ENCODE data around the gene ANKRD10.

Gene ANKRD10

DNA sequence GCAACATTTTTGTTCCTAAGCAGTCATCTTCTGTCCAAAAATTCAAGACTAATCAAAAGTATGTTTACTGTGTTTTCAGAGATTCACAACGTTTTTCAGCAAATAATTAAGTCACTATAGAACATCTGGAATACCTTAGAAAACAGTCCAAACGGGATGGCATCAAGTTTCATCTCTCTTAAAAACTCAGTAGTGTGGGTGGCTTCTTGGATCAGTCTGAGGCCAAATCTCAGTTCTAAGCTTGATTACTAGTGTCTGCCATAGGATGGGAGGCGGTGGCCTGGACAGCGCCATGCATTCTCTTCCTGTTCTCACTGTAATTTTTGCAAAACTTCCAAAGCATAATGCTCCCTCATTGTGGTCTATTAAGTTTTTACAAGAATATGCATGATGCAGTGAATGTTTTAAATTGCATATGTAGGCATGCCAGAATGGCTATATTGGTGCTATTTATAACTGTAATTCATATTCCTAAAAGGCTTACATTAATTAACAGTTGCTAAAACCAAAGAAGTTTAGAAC is 37.1 kb downstream of the ANKRD10 start:
- DNase-seq, result no peak
- Mint-ChIP-seq H3K4me1 (peaks cover 0 to 10% of the 10 kb centered on the region in 2 donors), H3K4me3 (no peak overlapping the region), H3K27me3 (peaks cover 5 to 8% of the 10 kb centered on the region in 2 donors), H3K36me3 (peaks cover 18% of the 10 kb centered on the region in 2 donors), H3K27ac (no peak overlapping the region), H3K9me3 (no peaks in the 10 kb centered on the region)
- ATAC-seq (replicated peaks), result no peak

DNA sequence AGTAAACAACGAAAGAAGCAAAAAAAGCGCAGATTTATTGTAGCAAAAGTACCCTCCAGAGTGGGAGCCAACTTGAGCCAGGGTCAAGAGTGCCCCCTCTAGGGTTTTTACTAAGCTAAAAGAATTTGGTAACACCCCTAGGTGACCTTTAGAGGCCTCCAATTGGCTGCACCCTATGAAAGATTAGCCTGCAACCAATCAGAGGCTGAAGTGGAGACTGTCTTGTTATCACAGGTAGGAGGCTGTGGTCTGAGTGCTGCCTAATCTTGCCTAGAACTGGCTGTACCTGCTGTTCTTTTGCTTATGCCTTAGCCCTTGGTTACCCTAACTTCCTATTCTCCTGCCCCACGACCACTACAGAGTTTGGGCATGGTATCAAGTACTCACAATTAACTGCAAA is 38.3 kb downstream of the ANKRD10 start:
- peaks cover 0 to 8% of the 10 kb centered on the region in 2 donors for H3K4me1 Mint-ChIP-seq
- no peak for DNase-seq
- no peak overlapping the region for H3K4me3 Mint-ChIP-seq
- H3K27me3 Mint-ChIP-seq, result peaks cover 5 to 9% of the 10 kb centered on the region in 2 donors
- H3K27ac Mint-ChIP-seq, result no peak overlapping the region
- H3K36me3 Mint-ChIP-seq, result peaks cover 12 to 14% of the 10 kb centered on the region in 2 donors
- ATAC-seq (replicated peaks), result peak; percentile 30 to 42
- H3K9me3 Mint-ChIP-seq, result no peaks in the 10 kb centered on the region

GRCh38 chr13:110875241-110875640 is 39.6 kb downstream of the ANKRD10 start:
- Mint-ChIP-seq H3K36me3 (peaks cover 8 to 9% of the 10 kb centered on the region in 2 donors), H3K4me3 (peak overlapping the region; percentile 76 to 78), H3K27ac (no peak overlapping the region), H3K27me3 (peaks cover 19% of the 10 kb centered on the region in 2 donors), H3K9me3 (no peaks in the 10 kb centered on the region), H3K4me1 (peaks cover 0 to 8% of the 10 kb centered on the region in 2 donors)
- ATAC-seq (replicated peaks), result peak; percentile 55 to 68
- no peak for DNase-seq

GRCh38 chr13:110874508-110874960 is 40.3 kb downstream of the ANKRD10 start:
- Mint-ChIP-seq H3K27ac (peak overlapping the region; percentile 49), H3K4me3 (peak overlapping the region; percentile 76 to 78), H3K36me3 (peaks cover 4 to 6% of the 10 kb centered on the region in 2 donors), H3K4me1 (peaks cover 3 to 8% of the 10 kb centered on the region in 2 donors), H3K9me3 (no peaks in the 10 kb centered on the region), H3K27me3 (peaks cover 23 to 26% of the 10 kb centered on the region in 2 donors)
- DNase-seq (no peak), ATAC-seq (replicated peaks) (peak; percentile 65 to 69)

DNA sequence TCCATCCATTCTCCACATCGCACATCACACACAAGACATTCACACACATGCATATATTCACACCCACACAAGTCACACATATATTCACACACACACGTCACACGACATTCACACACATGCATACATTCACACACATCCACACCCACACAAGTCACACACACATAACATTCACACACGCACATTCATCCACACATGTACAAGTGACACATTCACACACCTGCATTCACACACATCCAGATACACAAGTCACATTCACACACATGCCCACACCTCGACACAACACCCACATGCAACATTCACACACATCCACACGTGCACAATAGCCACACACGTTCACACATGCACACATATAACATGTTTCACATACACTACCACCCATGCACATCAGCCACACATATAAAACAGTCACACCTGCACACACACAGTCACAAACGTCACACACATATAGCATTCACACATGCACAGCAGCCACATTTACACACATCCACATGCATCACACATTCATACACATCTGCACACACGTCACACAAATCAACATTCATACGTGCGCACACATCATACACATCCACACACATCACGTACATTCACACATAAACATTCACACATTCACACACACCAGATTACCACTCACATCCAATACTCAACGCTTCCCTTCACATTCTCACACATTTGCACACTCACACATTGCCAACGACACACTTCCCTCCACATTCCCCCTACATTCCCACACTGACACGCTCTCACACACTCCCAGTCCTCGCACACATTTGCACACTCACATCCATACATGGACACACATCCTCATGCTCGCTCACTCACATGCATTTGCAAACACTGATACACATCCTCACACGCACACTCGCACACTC is 41.0 kb downstream of the ANKRD10 start:
- H3K4me3 Mint-ChIP-seq, result no peak overlapping the region
- ATAC-seq (replicated peaks) (no peak), DNase-seq (no peak)
- H3K9me3 Mint-ChIP-seq, result no peaks in the 10 kb centered on the region
- H3K4me1 Mint-ChIP-seq, result peaks cover 5 to 8% of the 10 kb centered on the region in 2 donors
- H3K27me3 Mint-ChIP-seq, result peaks cover 26 to 32% of the 10 kb centered on the region in 2 donors
- no peak overlapping the region for H3K27ac Mint-ChIP-seq
- peaks cover 4 to 6% of the 10 kb centered on the region in 2 donors for H3K36me3 Mint-ChIP-seq

DNA sequence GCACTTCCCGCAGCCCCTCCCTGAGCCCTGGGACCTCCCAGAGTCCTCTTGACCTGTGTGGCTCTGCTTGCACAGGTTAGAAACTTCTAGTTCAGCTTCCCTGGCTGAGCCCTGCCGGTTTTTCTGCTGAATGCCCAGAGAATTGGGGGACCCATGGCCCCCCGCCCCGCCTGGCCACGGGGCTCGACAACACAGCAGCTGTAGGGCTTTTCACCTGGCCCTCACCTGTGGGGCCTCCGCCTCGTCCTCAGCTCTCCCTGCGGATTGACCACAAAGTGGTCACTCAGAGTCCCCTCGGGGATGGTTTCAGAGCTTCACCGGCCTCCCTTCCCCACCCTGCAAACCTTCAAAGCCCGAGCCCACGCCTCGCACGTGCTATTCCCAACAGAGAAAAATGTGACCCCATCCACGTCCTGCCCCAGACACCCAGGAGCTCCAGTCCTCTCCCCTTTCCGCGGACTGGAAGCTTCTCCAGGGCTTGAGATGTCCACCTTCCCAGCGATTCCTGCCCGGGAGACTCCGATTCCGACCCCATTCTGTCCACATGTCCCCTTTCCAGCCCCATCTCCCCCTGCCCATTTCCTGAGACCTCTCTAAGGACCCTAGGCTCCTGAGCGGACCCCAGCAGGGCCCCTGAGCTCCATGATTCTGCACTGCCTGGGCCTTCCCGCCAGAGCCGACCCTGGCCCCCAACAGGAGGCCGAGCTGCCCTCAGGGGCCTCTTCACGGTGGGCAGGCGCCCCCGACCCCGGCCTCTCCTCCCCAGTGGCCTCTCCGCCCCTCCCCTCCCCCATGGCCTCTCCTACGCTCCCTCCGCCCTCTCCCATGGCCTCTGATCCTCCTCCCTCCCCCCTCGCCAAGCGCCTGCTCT is 41.9 kb downstream of the ANKRD10 start:
- DNase-seq (no peak), ATAC-seq (replicated peaks) (no peak)
- no peak overlapping the region for H3K4me3 Mint-ChIP-seq

GRCh38 chr13:110872034-110872767 is 42.7 kb downstream of the ANKRD10 start:
- no peak for ATAC-seq (replicated peaks)
- H3K27ac Mint-ChIP-seq, result no peak overlapping the region
- peaks cover 5 to 8% of the 10 kb centered on the region in 2 donors for H3K4me1 Mint-ChIP-seq
- DNase-seq, result no peak
- peaks cover 0 to under 1% of the 10 kb centered on the region in 2 donors for H3K36me3 Mint-ChIP-seq
- peaks cover 38 to 40% of the 10 kb centered on the region in 2 donors for H3K27me3 Mint-ChIP-seq
- H3K9me3 Mint-ChIP-seq, result no peaks in the 10 kb centered on the region
- H3K4me3 Mint-ChIP-seq, result no peak overlapping the region

More for the DNA sequence above, 41.9 kb downstream of the ANKRD10 start:
- Mint-ChIP-seq H3K36me3 (peaks cover 0 to 3% of the 10 kb centered on the region in 2 donors), H3K27ac (no peak overlapping the region), H3K9me3 (no peaks in the 10 kb centered on the region), H3K4me1 (peaks cover 5 to 8% of the 10 kb centered on the region in 2 donors), H3K27me3 (peaks cover 31 to 32% of the 10 kb centered on the region in 2 donors)

- peak overlapping the region in 1 of 2 donors; percentile 4 for H3K4me3 Mint-ChIP-seq
- ATAC-seq (replicated peaks) (peak; percentile 15 to 27), DNase-seq (no peak)
- H3K4me1 Mint-ChIP-seq, result peaks cover 4 to 5% of the 10 kb centered on the region in 2 donors
- no peaks in the 10 kb centered on the region for H3K9me3 Mint-ChIP-seq
- H3K36me3 Mint-ChIP-seq, result no peaks in the 10 kb centered on the region
- H3K27ac Mint-ChIP-seq, result no peak overlapping the region
- peaks cover 54 to 60% of the 10 kb centered on the region in 2 donors for H3K27me3 Mint-ChIP-seq
Observed at GRCh38 chr13:110869805-110870706, 44.8 kb downstream of the ANKRD10 start.

DNA sequence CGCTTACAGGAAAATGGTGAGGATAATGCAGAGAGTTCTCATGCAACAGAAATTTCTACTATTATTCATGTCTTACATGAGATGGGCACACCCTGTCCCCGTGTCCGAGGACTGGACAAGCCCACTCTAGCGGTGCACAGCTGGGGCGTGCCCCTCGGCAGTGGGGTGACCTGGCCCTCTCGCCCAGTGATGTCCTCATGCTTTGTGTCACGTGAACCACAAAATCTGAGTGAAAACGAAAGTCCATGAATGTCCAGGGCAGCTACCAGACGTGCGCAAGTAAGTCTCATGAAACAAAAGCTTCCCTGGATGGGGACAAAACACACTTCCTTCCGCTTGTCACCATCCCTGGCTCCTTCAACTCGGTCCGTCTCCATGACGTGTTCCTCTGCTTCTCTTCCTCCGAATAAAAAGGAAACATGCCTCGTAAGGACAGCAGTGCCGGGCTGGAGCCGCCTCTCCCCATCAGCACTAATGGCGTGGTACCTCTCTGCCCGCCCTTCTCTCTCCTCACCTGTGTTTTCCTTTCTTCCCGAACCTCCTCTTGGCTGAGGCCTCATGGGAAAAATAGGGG is 45.6 kb downstream of the ANKRD10 start:
- DNase-seq (no peak), ATAC-seq (replicated peaks) (no peak)
- Mint-ChIP-seq H3K9me3 (no peaks in the 10 kb centered on the region), H3K27ac (no peak overlapping the region), H3K4me1 (peaks cover 0 to 5% of the 10 kb centered on the region in 2 donors), H3K36me3 (no peaks in the 10 kb centered on the region), H3K27me3 (peaks cover 58 to 63% of the 10 kb centered on the region in 2 donors), H3K4me3 (peak overlapping the region in 1 of 2 donors; percentile 4)

DNA sequence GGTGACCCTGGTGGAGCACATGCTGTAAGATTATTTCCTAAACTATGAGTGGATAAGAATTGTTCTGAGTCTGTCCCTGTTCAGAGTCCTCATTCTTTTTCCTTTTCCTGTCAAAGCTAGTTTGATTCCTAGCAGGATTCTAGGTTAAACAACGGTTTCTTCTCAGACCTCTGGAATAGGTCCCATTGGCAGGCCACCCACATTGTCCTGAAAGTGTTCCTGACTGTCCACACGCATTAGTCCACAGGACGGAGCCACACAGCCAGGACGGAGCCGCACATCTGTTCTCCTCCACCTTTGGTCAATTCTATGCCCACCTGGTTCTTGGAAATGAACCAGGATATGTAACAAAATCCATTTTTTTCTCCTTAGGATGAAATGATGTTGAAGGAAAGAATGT is 46.1 kb downstream of the ANKRD10 start:
- Mint-ChIP-seq H3K36me3 (no peaks in the 10 kb centered on the region), H3K27me3 (peaks cover 60 to 64% of the 10 kb centered on the region in 2 donors), H3K4me3 (no peak overlapping the region), H3K9me3 (no peaks in the 10 kb centered on the region), H3K4me1 (peaks cover 0 to 5% of the 10 kb centered on the region in 2 donors), H3K27ac (no peak overlapping the region)
- DNase-seq (no peak), ATAC-seq (replicated peaks) (no peak)

DNA sequence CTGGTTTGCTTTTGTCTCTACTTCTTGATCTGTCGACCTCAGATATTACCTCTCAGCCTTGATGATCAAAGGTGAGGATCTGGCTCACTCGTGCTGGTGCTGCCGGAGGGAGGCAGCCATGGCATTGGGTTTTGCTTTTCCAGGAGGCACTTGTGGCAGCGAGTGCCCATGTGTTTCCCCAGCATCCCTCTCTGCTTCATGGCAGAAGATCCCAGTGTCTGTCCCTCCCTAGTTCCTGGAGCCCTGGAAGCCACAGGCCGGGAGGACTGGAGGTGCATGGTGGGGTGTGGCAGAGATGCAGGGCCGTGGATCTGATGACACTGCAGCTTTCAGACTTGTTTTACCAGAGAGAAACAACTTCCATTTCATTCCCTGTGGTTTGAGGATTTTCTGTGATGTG is 47.5 kb downstream of the ANKRD10 start:
- Mint-ChIP-seq H3K36me3 (no peaks in the 10 kb centered on the region), H3K4me3 (no peak overlapping the region), H3K9me3 (no peaks in the 10 kb centered on the region), H3K27ac (no peak overlapping the region), H3K27me3 (peaks cover 62 to 71% of the 10 kb centered on the region in 2 donors), H3K4me1 (peaks cover 0 to 5% of the 10 kb centered on the region in 2 donors)
- DNase-seq, result no peak
- ATAC-seq (replicated peaks), result no peak

DNA sequence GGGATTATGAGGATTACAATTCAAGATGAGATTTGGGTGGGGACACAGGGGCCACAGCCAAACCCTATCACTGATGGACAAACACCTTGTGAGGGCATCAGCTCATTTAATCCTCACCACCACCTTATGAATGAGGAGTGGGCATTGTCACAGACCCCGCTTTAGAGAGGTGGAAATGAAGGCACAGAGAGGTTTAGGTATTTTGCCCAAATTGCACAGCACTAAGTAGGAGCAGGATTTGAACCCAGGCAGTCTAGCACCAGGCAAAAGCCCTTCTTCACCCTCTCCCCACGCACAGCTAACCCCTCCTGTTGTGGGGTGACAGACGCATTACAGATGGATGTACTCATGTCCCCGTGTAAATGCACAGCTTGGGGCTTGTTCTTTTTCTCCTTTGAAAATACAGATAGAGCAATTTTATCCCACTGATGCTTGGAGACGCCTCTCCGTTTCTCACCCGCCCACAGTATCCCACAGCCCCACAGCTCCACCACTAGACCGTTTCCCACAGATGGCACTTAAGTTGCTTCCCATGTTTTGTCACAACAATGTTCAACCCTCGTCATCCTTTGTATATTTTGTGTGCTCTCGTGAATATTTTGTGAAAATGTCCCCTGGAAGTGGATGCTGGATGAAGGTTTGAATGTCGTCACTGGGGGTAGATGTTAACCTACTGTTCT is 48.2 kb downstream of the ANKRD10 start:
- ATAC-seq (replicated peaks) (no peak), DNase-seq (no peak)
- no peaks in the 10 kb centered on the region for H3K36me3 Mint-ChIP-seq
- H3K4me3 Mint-ChIP-seq, result no peak overlapping the region
- peaks cover 63 to 74% of the 10 kb centered on the region in 2 donors for H3K27me3 Mint-ChIP-seq
- no peak overlapping the region for H3K27ac Mint-ChIP-seq
- H3K9me3 Mint-ChIP-seq, result no peaks in the 10 kb centered on the region
- H3K4me1 Mint-ChIP-seq, result peaks cover 0 to 5% of the 10 kb centered on the region in 2 donors
